PC-3 (cell line): Measurements from ENCODE around the gene PDXK. TPM values are rescaled to one million over a fixed set of nuclear protein-coding genes. Genes with fewer than 3 reads are reported as not detected.

Experiments
- ATAC-seq: fragments of 200-7000 bp; cut with Tn5 transposase; 2 replicates; pipeline ENCODE4 v1.9.1; 2020; ENCODE audit warnings: mild to moderate bottlenecking, moderate library complexity
- BruUV-seq: library from RNA; stranded (reverse); fragments of 400-500 nt; replicated peaks from 2 replicates; lab custom pipeline; 2021; lab: Mats Ljungman, UMichigan
- CTCF ChIA-PET: fragments of 300-600 bp; sonication (Branson Sonifier 250); formaldehyde crosslinking; loops from one replicate; lab custom pipeline; 2022; ENCODE audit warnings: antibody characterized with exemption; lab: Charles Lee
- POLR2A ChIA-PET: fragments of 300-600 bp; sonication (Branson Sonifier 250); formaldehyde crosslinking; loops from one replicate; lab custom pipeline; 2022; ENCODE audit warnings: antibody characterized with exemption; ENCODE audit not compliant: unreplicated experiment; lab: Charles Lee
- DNase-seq: peaks from one replicate; pipeline ENCODE4 v3.0.0-alpha.2; 2015
- H2AFZ ChIP-seq: fragments of 300-600 bp; sonication (generic); 2 replicates; pipeline ENCODE4 v1.6.0; 2016; ENCODE audit warnings: antibody characterized with exemption, low read length
- H3F3A ChIP-seq: fragments of 300-600 bp; sonication (generic); one replicate; pipeline ENCODE4 v1.6.0; 2017; ENCODE audit warnings: antibody characterized with exemption, low read length, control low read depth, mild to moderate bottlenecking; ENCODE audit not compliant: unreplicated experiment
- H3K27ac ChIP-seq: fragments of 300-600 bp; sonication (generic); 2 replicates; pipeline ENCODE4 v1.5.1; 2016; ENCODE audit warnings: mild to moderate bottlenecking, low read length
- H3K27me3 ChIP-seq: fragments of 300-600 bp; sonication (generic); 2 replicates; pipeline ENCODE4 v1.6.1; 2016; ENCODE audit warnings: low read length, mixed read lengths
- H3K36me3 ChIP-seq: fragments of 300-600 bp; sonication (generic); 2 replicates; pipeline ENCODE4 v1.6.1; 2016; ENCODE audit warnings: low read depth, mixed run types, low read length, mixed read lengths
- H3K4me1 ChIP-seq: fragments of 300-600 bp; sonication (generic); 2 replicates; pipeline ENCODE4 v1.5.1; 2016; ENCODE audit warnings: low read length; ENCODE audit not compliant: insufficient read depth
- H3K4me2 ChIP-seq: fragments of 300-600 bp; sonication (generic); 2 replicates; pipeline ENCODE4 v1.6.0; 2016; ENCODE audit warnings: low read length
- H3K4me3 ChIP-seq: fragments of 300-600 bp; sonication (generic); 2 replicates; pipeline ENCODE4 v1.5.1; 2016; ENCODE audit warnings: mild to moderate bottlenecking, low read length, mixed read lengths
- H3K79me2 ChIP-seq: fragments of 300-600 bp; sonication (generic); 2 replicates; pipeline ENCODE4 v1.6.1; 2017; ENCODE audit warnings: low read length, mixed read lengths
- H3K9ac ChIP-seq: fragments of 300-600 bp; sonication (generic); 2 replicates; pipeline ENCODE4 v1.6.0; 2016; ENCODE audit warnings: mild to moderate bottlenecking, low read length
- H3K9me2 ChIP-seq: fragments of 300-600 bp; sonication (generic); replicated peaks from 2 replicates; pipeline ENCODE4 v1.6.1; 2016; ENCODE audit warnings: mixed run types, low read length, mixed read lengths
- H3K9me3 ChIP-seq: fragments of 300-600 bp; sonication (generic); 2 replicates; pipeline ENCODE4 v1.6.1; 2016; ENCODE audit warnings: low read length, mixed read lengths
- H4K20me1 ChIP-seq: fragments of 300-600 bp; sonication (generic); 2 replicates; pipeline ENCODE4 v1.6.1; 2016; ENCODE audit warnings: low read length, mixed read lengths
- CTCF ChIP-seq: fragments of 300-600 bp; sonication (generic); conservative IDR thresholded peaks from 2 replicates; pipeline ENCODE4 v1.5.1; 2017; ENCODE audit warnings: antibody characterized with exemption, low read depth, mild to moderate bottlenecking, low read length
- EZH2 ChIP-seq: fragments of 300-600 bp; sonication (generic); IDR thresholded peaks from one replicate; pipeline ENCODE4 v1.6.1; 2017; ENCODE audit warnings: antibody characterized with exemption, mild to moderate bottlenecking, low read length; ENCODE audit not compliant: unreplicated experiment
- EZH2phosphoT487 ChIP-seq: fragments of 300-600 bp; sonication (generic); IDR thresholded peaks from 2 replicates; pipeline ENCODE4 v1.6.1; 2018; ENCODE audit warnings: mild to moderate bottlenecking, antibody characterized with exemption, low read length, borderline replicate concordance
- intact Hi-C: fragments of 100-400 bp; cut with micrococcal nuclease; formaldehyde crosslinking; loops from 2 replicates; pipeline ENCODE4 v1.9.0; 2023
- total RNA-seq: library from RNA; depleted of rRNA; stranded (reverse); fragments of >200 nt; gene quantifications from 2 replicates; pipeline ENCODE4 v1.2.3, GENCODE V29; 2014

Gene PDXK
- total RNA-seq, 1 experiment from 2014 or later, result 464 TPM

- Histone ChIP-seq H3K27me3 (no peaks in the 10 kb centered on the region), H3K79me2 (peaks cover 38% of the 10 kb centered on the region), H3K9me3 (no peaks in the 10 kb centered on the region), H3K9ac (no peak overlapping the region), H3K36me3 (peaks cover 49% of the 10 kb centered on the region), H3K4me2 (no peak overlapping the region), H3K9me2 (no peaks in the 10 kb centered on the region), H3K27ac (no peak overlapping the region), H3K4me3 (no peak overlapping the region), H4K20me1 (0 out of 2 replicates have a peak, but pooled peaks cover 12% of the 10 kb centered on the region), H3F3A (no peaks in the 10 kb centered on the region), H2AFZ (no peak overlapping the region), H3K4me1 (0 out of 2 replicates have a peak, but pooled peaks cover 3% of the 10 kb centered on the region)
- BruUV-seq, result no TSS peak
- ATAC-seq (peak; percentile 42), DNase-seq (no peak)
- POLR2A ChIA-PET, result interaction anchor here (0.6 kb wide), 1 partner anchor 155 kb away, joined by 4 read pairs; no protein-coding TSS in a partner anchor
- TF ChIP-seq EZH2 (no peak), EZH2phosphoT487 (no peak), CTCF (no peak)
- CTCF ChIA-PET, result no interaction called here
- intact Hi-C loops, result no loop called here
Observed at GRCh38 chr21:43740497-43741156, 21.7 kb downstream of the PDXK start.

- H3K36me3 ChIP-seq, result peaks cover 48% of the 10 kb centered on the region
- intact Hi-C loops, result no loop called here
- H2AFZ ChIP-seq, result no peak overlapping the region
- H3K27ac ChIP-seq, result no peak overlapping the region
- no peak for DNase-seq
- H3K9me2 ChIP-seq, result no peaks in the 10 kb centered on the region
- no peak for TF ChIP-seq CTCF
- TF ChIP-seq EZH2, result no peak
- no peak for TF ChIP-seq EZH2phosphoT487
- no peaks in the 10 kb centered on the region for H3K9me3 ChIP-seq
- H3K4me3 ChIP-seq, result no peak overlapping the region
- no peak overlapping the region for H3K9ac ChIP-seq
- H4K20me1 ChIP-seq, result 0 out of 2 replicates have a peak, but pooled peaks cover 12% of the 10 kb centered on the region
- POLR2A ChIA-PET, result no interaction called here
- no peaks in the 10 kb centered on the region for H3K4me1 ChIP-seq
- no TSS peak for BruUV-seq
- CTCF ChIA-PET, result no interaction called here
- H3K4me2 ChIP-seq, result no peak overlapping the region
- no peak for ATAC-seq
- H3F3A ChIP-seq, result no peaks in the 10 kb centered on the region
- peaks cover 29% of the 10 kb centered on the region for H3K79me2 ChIP-seq
- no peaks in the 10 kb centered on the region for H3K27me3 ChIP-seq
Observed at GRCh38 chr21:43741423-43742096, 22.6 kb downstream of the PDXK start.
